H9 (cell line): ENCODE results near the gene MLLT11. TPM values are rescaled to one million over a fixed set of nuclear protein-coding genes. Genes with fewer than 3 reads are reported as not detected.

ENCODE experiments used
- DNase-seq: peaks from one replicate; pipeline ENCODE4 v3.0.0-alpha.2; 2017
- H2AFZ ChIP-seq: one replicate; pipeline ENCODE4 v1.6.1; 2013; ENCODE audit warnings: mild to moderate bottlenecking, low read length, control low read depth, moderate library complexity
- H2AK5ac ChIP-seq: 2 replicates; pipeline ENCODE4 v1.6.1; 2013; ENCODE audit warnings: low read length, control low read depth, mixed read lengths; ENCODE audit not compliant: insufficient read length
- H2BK120ac ChIP-seq: one replicate; pipeline ENCODE4 v1.6.1; 2013; ENCODE audit warnings: low read depth, mild to moderate bottlenecking, low read length, control low read depth, inconsistent platforms; ENCODE audit not compliant: poor library complexity, severe bottlenecking
- H2BK12ac ChIP-seq: 2 replicates; pipeline ENCODE4 v1.6.1; 2013; ENCODE audit warnings: low read length, control low read depth, mixed read lengths, low read depth; ENCODE audit not compliant: insufficient read length
- H2BK15ac ChIP-seq: 2 replicates; pipeline ENCODE4 v1.6.1; 2013; ENCODE audit warnings: low read depth, low read length, control low read depth
- H2BK20ac ChIP-seq: one replicate; pipeline ENCODE4 v1.6.1; 2013; ENCODE audit warnings: low read depth, mild to moderate bottlenecking, low read length, control low read depth, inconsistent platforms; ENCODE audit not compliant: poor library complexity, severe bottlenecking
- H2BK5ac ChIP-seq: 2 replicates; pipeline ENCODE4 v1.6.1; 2013; ENCODE audit warnings: low read length, control low read depth, mixed read lengths; ENCODE audit not compliant: insufficient read length
- H3K14ac ChIP-seq: 2 replicates; pipeline ENCODE4 v1.6.1; 2013; ENCODE audit warnings: low read length, control low read depth; ENCODE audit not compliant: insufficient read depth
- H3K18ac ChIP-seq: 2 replicates; pipeline ENCODE4 v1.6.1; 2013; ENCODE audit warnings: low read depth, mild to moderate bottlenecking, mixed read lengths, low read length, control low read depth; ENCODE audit not compliant: insufficient read length
- H3K23ac ChIP-seq: 2 replicates; pipeline ENCODE4 v1.6.1; 2013; ENCODE audit warnings: low read length, control low read depth, mixed read lengths, low read depth; ENCODE audit not compliant: insufficient read length
- H3K23me2 ChIP-seq: 2 replicates; pipeline ENCODE4 v1.6.1; 2013; ENCODE audit warnings: low read depth, mild to moderate bottlenecking, mixed read lengths, low read length, control low read depth; ENCODE audit not compliant: insufficient read length, poor library complexity, severe bottlenecking
- H3K27ac ChIP-seq: 2 replicates; pipeline ENCODE4 v1.5.1; 2013; ENCODE audit warnings: low read length, control low read depth, mixed read lengths, low read depth; ENCODE audit not compliant: insufficient read length
- H3K27me3 ChIP-seq: 2 replicates; pipeline ENCODE4 v1.6.1; 2013; ENCODE audit warnings: low read length, control low read depth, inconsistent platforms; ENCODE audit not compliant: insufficient read depth
- H3K4ac ChIP-seq: 2 replicates; pipeline ENCODE4 v1.6.1; 2013; ENCODE audit warnings: low read depth, mild to moderate bottlenecking, control low read depth, inconsistent platforms, low read length, moderate library complexity
- H3K4me1 ChIP-seq: 2 replicates; pipeline ENCODE4 v1.6.1; 2013; ENCODE audit warnings: low read length, control low read depth, inconsistent platforms; ENCODE audit not compliant: insufficient read depth
- H3K4me2 ChIP-seq: 2 replicates; pipeline ENCODE4 v1.6.1; 2013; ENCODE audit warnings: low read length, control low read depth, mixed read lengths; ENCODE audit not compliant: insufficient read length, insufficient read depth
- H3K56ac ChIP-seq: 2 replicates; pipeline ENCODE4 v1.6.1; 2013; ENCODE audit warnings: low read depth, mild to moderate bottlenecking, mixed read lengths, low read length, control low read depth; ENCODE audit not compliant: insufficient read length
- H3K79me1 ChIP-seq: 2 replicates; pipeline ENCODE4 v1.6.1; 2013; ENCODE audit warnings: low read depth, mild to moderate bottlenecking, moderate library complexity, low read length, control low read depth, inconsistent platforms; ENCODE audit not compliant: insufficient read depth, poor library complexity, severe bottlenecking
- H3K79me2 ChIP-seq: 2 replicates; pipeline ENCODE4 v1.6.1; 2013; ENCODE audit warnings: low read length, control low read depth, inconsistent platforms; ENCODE audit not compliant: insufficient read depth
- H3K9ac ChIP-seq: 2 replicates; pipeline ENCODE4 v1.6.1; 2013; ENCODE audit warnings: low read length, control low read depth, mixed read lengths; ENCODE audit not compliant: insufficient read length; ENCODE audit errors: extremely low read depth
- H3K9me3 ChIP-seq: one replicate; pipeline ENCODE4 v1.6.1; 2013; ENCODE audit warnings: low read depth, low read length, inconsistent platforms; ENCODE audit not compliant: control insufficient read depth
- H3T11ph ChIP-seq: one replicate; pipeline ENCODE4 v1.6.1; 2013; ENCODE audit warnings: mild to moderate bottlenecking, low read length, control low read depth, inconsistent platforms
- H4K20me1 ChIP-seq: one replicate; pipeline ENCODE4 v1.6.1; 2013; ENCODE audit not compliant: control insufficient read depth, insufficient read length, insufficient read depth
- H4K5ac ChIP-seq: 2 replicates; pipeline ENCODE4 v1.6.1; 2013; ENCODE audit warnings: low read depth, mild to moderate bottlenecking, mixed read lengths, low read length, control low read depth; ENCODE audit not compliant: insufficient read length
- H4K8ac ChIP-seq: replicated peaks from 2 replicates; pipeline ENCODE4 v1.6.1; 2013; ENCODE audit warnings: low read length, control low read depth, mixed read lengths, low read depth; ENCODE audit not compliant: insufficient read length
- H4K91ac ChIP-seq: 2 replicates; pipeline ENCODE4 v1.6.1; 2013; ENCODE audit warnings: low read depth, mild to moderate bottlenecking, moderate library complexity, mixed read lengths, low read length, control low read depth; ENCODE audit not compliant: insufficient read length
- H3K27ac Mint-ChIP-seq, 3 experiments: 2 replicates in 2 of 3; 3 replicates in 1 of 3; pipeline ENCODE4 v1.8.0; 2020 to 2021; ENCODE audit warnings: mixed read lengths in 3 of 3, mild to moderate bottlenecking in 1 of 3, moderate library complexity in 1 of 3
- H3K27me3 Mint-ChIP-seq: 2 replicates; pipeline ENCODE4 v1.8.0; 2021; ENCODE audit warnings: low read depth, mild to moderate bottlenecking, moderate library complexity, mixed read lengths
- H3K36me3 Mint-ChIP-seq, 3 experiments: 2 replicates in 2 of 3; 3 replicates in 1 of 3; pipeline ENCODE4 v1.8.0; 2020 to 2021; ENCODE audit warnings: low read depth in 3 of 3, mixed read lengths in 3 of 3; ENCODE audit not compliant: insufficient read depth in 1 of 3
- H3K4me1 Mint-ChIP-seq, 2 experiments: 2 replicates each; pipeline ENCODE4 v1.8.0; 2020; ENCODE audit warnings: mixed read lengths in 2 of 2
- H3K4me3 Mint-ChIP-seq, 2 experiments: 2 replicates in 1 of 2; 3 replicates in 1 of 2; pipeline ENCODE4 v1.8.0; 2020 to 2021; ENCODE audit warnings: mild to moderate bottlenecking in 2 of 2, mixed read lengths in 2 of 2, moderate library complexity in 1 of 2
- H3K9me3 Mint-ChIP-seq, 2 experiments: 2 replicates in 1 of 2; 3 replicates in 1 of 2; pipeline ENCODE4 v1.8.0; 2020; ENCODE audit warnings: mild to moderate bottlenecking in 2 of 2, mixed read lengths in 2 of 2, moderate library complexity in 1 of 2
- WGBS: extraction: QIAGEN DNeasy Blood & Tissue Kit; methylation state at CpG from one replicate; pipeline ENCODE4 v1.1.7; 2013; ENCODE audit warnings: missing lambda C conversion rate, low lambda C conversion rate, mixed read lengths; ENCODE audit not compliant: insufficient read length; ENCODE audit errors: extremely low coverage; 5-methylcytosine and 5-hydroxymethylcytosine counted together
- total RNA-seq: library from RNA; stranded (reverse); gene quantifications from 2 replicates; pipeline ENCODE4 v1.2.1, GENCODE V29; 2021
- TF ChIP-seq, protein P1 (sequence below): fragments of 200-600 bp; sonication (generic); conservative IDR thresholded peaks from 3 replicates; pipeline ENCODE4 v1.8.0; 2021; ENCODE audit warnings: antibody characterized with exemption, mild to moderate bottlenecking

The MLLT11 gene
- total RNA-seq, 1 experiment from 2014 or later: 13.2 TPM

DNA sequence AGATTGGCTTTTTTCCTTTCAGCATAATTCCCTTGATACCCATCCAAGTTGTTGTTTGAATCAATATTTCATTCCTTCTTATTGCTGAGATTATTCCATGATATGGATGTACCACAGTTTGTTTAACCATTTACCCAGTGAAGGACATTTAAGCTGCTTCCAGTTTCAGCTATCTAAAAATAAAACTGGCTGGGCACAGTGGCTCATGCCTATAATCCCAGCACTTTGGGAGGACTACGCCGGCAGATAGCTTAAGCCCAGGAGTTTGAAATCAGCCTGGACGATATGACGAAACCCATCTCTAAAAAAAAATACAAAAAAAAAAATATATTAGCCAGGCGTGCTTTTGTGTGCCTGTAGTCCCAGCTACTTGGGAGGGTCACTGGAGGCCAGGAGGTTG, 53.7 kb downstream of the MLLT11 start:
- H3K18ac ChIP-seq: no peak overlapping the region
- no peak overlapping the region for H3K27ac Mint-ChIP-seq
- H3K9ac ChIP-seq: no peak overlapping the region
- WGBS: no CpG with 5 or more reads among the region's 5 CpGs
- no peak overlapping the region for H2BK15ac ChIP-seq
- H4K91ac ChIP-seq: no peak overlapping the region
- H3K56ac ChIP-seq: no peak overlapping the region
- H2BK12ac ChIP-seq: no peak overlapping the region
- no peaks in the 10 kb centered on the region; a peak in 1 of 7 replicates for H3K36me3 Mint-ChIP-seq
- H2AFZ ChIP-seq: no peak overlapping the region
- H2BK120ac ChIP-seq: no peak overlapping the region
- no peaks in the 10 kb centered on the region for H3K79me1 ChIP-seq
- no peaks in the 10 kb centered on the region for H3K23me2 ChIP-seq
- H3T11ph ChIP-seq: no peak overlapping the region
- TF ChIP-seq, protein P1, sequence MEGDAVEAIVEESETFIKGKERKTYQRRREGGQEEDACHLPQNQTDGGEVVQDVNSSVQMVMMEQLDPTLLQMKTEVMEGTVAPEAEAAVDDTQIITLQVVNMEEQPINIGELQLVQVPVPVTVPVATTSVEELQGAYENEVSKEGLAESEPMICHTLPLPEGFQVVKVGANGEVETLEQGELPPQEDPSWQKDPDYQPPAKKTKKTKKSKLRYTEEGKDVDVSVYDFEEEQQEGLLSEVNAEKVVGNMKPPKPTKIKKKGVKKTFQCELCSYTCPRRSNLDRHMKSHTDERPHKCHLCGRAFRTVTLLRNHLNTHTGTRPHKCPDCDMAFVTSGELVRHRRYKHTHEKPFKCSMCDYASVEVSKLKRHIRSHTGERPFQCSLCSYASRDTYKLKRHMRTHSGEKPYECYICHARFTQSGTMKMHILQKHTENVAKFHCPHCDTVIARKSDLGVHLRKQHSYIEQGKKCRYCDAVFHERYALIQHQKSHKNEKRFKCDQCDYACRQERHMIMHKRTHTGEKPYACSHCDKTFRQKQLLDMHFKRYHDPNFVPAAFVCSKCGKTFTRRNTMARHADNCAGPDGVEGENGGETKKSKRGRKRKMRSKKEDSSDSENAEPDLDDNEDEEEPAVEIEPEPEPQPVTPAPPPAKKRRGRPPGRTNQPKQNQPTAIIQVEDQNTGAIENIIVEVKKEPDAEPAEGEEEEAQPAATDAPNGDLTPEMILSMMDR: no peak
- H3K4me3 Mint-ChIP-seq: no peak overlapping the region
- H3K4me1 Mint-ChIP-seq: no peaks in the 10 kb centered on the region
- no peaks in the 10 kb centered on the region for H3K79me2 ChIP-seq
- no peak overlapping the region for H2AK5ac ChIP-seq
- no peaks in the 10 kb centered on the region for H3K9me3 ChIP-seq
- H3K4me1 ChIP-seq: no peaks in the 10 kb centered on the region
- no peaks in the 10 kb centered on the region for H3K9me3 Mint-ChIP-seq
- H3K27me3 ChIP-seq: no peaks in the 10 kb centered on the region
- no peak overlapping the region for H2BK20ac ChIP-seq
- no peak overlapping the region for H3K23ac ChIP-seq
- H4K5ac ChIP-seq: no peak overlapping the region
- no peak for DNase-seq
- no peak overlapping the region for H3K14ac ChIP-seq
- no peak overlapping the region for H3K4me2 ChIP-seq
- H2BK5ac ChIP-seq: no peak overlapping the region
- H4K8ac ChIP-seq: no peak overlapping the region
- H3K27me3 Mint-ChIP-seq: no peaks in the 10 kb centered on the region
- no peak overlapping the region for H3K27ac ChIP-seq
- H4K20me1 ChIP-seq: no peaks in the 10 kb centered on the region
- no peak overlapping the region for H3K4ac ChIP-seq

Other genes starting within 250 kb of the MLLT11 start
- 19.1 and 22.7 TPM in 2 replicates for gene ARNT, start 183.8 kb upstream of the MLLT11 start, total RNA-seq
- gene CTXND2, start 173.3 kb upstream of the MLLT11 start, total RNA-seq: not detected in 2 replicates
- 62.1 and 62.7 TPM in 2 replicates for gene SETDB1, start 134.0 kb upstream of the MLLT11 start, total RNA-seq
- 201 and 209 TPM in 2 replicates for gene CERS2, start 85.6 kb upstream of the MLLT11 start, total RNA-seq
- gene ANXA9, start 78.1 kb upstream of the MLLT11 start, total RNA-seq: 0.81 and 0.92 TPM in 2 replicates
- gene MINDY1, start 53.5 kb upstream of the MLLT11 start, total RNA-seq: 6.4 and 6.8 TPM in 2 replicates
- gene PRUNE1, start 51.9 kb upstream of the MLLT11 start, total RNA-seq: 21.0 and 22.3 TPM in 2 replicates
- gene BNIPL, start 23.8 kb upstream of the MLLT11 start, total RNA-seq: 1.2 and 1.5 TPM in 2 replicates
- 3.6 and 4.8 TPM in 2 replicates for gene C1orf56, start 12.6 kb upstream of the MLLT11 start, total RNA-seq
- gene CDC42SE1, start 775 bp upstream of the MLLT11 start, total RNA-seq: 83.9 and 87.3 TPM in 2 replicates
- gene GABPB2, start 10.4 kb downstream of the MLLT11 start, total RNA-seq: 3.8 and 4.1 TPM in 2 replicates
- gene SEMA6C, start 86.2 kb downstream of the MLLT11 start, total RNA-seq: 11.5 and 12.3 TPM in 2 replicates
- not detected in 2 replicates for gene TNFAIP8L2, start 96.3 kb downstream of the MLLT11 start, total RNA-seq
- 5.8 and 6.7 TPM in 2 replicates for gene LYSMD1, start 105.5 kb downstream of the MLLT11 start, total RNA-seq
- 54.1 and 60.5 TPM in 2 replicates for gene SCNM1, start 105.7 kb downstream of the MLLT11 start, total RNA-seq
- gene TMOD4, start 115.6 kb downstream of the MLLT11 start, total RNA-seq: 0.42 and 1.6 TPM in 2 replicates
- 90.3 and 91.4 TPM in 2 replicates for gene VPS72, start 129.8 kb downstream of the MLLT11 start, total RNA-seq
- 94.6 and 101 TPM in 2 replicates for gene PIP5K1A, start 138.2 kb downstream of the MLLT11 start, total RNA-seq
- 205 and 207 TPM in 2 replicates for gene PSMD4, start 194.3 kb downstream of the MLLT11 start, total RNA-seq
- 52.9 and 58.2 TPM in 2 replicates for gene ZNF687, start 221.9 kb downstream of the MLLT11 start, total RNA-seq